ENCODE data around the gene EIF1B. TPM values are rescaled to one million over a fixed set of nuclear protein-coding genes. Genes with fewer than 3 reads are reported as not detected.

Gene EIF1B
- total and polyA plus RNA-seq, 10 of the 15 experiments (the other 5 are each of a cell fraction or from before 2014, with no cell fraction given), result 15.4 to 75.6 (median 43.2) TPM

DNA sequence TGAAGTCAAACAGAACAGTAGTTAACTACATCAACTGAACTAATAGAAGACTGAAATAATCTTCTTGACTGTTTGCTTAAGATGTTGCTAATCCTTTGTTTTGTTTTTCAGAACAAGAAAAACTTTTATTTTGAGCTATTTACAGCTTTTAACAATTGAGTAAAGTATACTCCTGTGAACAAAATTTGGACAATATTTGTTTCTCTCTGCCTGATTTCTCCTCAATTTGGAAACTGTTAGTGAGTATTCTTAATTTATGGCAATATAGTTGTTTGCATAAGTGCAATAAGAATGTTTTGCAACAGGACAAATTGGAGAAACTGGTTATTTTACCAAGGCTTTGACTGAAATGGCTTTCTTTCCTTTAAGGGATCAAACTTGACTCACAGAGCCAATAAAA, 41.0 kb downstream of the EIF1B start (continued):
- TF ChIP-seq, protein P1, sequence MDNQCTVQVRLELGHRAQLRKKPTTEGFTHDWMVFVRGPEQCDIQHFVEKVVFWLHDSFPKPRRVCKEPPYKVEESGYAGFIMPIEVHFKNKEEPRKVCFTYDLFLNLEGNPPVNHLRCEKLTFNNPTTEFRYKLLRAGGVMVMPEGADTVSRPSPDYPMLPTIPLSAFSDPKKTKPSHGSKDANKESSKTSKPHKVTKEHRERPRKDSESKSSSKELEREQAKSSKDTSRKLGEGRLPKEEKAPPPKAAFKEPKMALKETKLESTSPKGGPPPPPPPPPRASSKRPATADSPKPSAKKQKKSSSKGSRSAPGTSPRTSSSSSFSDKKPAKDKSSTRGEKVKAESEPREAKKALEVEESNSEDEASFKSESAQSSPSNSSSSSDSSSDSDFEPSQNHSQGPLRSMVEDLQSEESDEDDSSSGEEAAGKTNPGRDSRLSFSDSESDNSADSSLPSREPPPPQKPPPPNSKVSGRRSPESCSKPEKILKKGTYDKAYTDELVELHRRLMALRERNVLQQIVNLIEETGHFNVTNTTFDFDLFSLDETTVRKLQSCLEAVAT (IDR thresholded peaks at IDR 0.05), result no peak
- TF ChIP-seq NFIC (IDR thresholded peaks at IDR 0.05; ENCODE audit: low read depth, low read length) (no peak), JUND (IDR thresholded peaks at IDR 0.05; ENCODE audit: low read depth, low read length) (no peak)

DNA sequence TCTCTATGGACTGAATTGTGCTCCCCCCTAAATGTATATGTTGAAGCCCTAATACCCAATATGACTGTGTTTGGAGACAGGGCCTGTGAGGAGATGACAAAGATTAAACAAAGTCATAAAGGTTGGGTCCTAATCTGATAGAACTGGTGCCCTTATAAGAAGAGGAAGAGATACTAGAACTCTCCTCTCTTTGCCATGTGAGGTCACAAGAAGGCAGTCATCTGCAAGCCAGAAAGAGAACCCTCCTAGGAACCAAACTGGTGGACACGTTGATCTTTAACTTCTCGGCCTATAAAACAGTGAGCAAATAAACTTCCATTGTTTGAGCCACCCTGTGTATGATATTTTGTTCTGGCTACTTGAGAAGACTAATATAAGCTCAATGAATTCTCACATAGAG, 45.9 kb downstream of the EIF1B start:
- no peak for FAIRE-seq
- in situ Hi-C loops (cut with MboI), result no loop called here
- POLR2A ChIA-PET, result no interaction called here

More for the DNA sequence above, 45.9 kb downstream of the EIF1B start:
- H4K20me1 ChIP-seq (ENCODE audit: control insufficient read depth, insufficient read depth), result no peaks in the 10 kb centered on the region
- H3K4me3 ChIP-seq, result no peak overlapping the region
- no TSS peak for BruUV-seq (replicated peaks)
- intact Hi-C loops (cut with micrococcal nuclease; ENCODE audit: unreplicated experiment), result no loop called here
- no peaks in the 10 kb centered on the region for H3K36me3 ChIP-seq (ENCODE audit: control insufficient read depth in 2 of 2, insufficient read depth in 2 of 2, low read length in 1 of 2)
- ChIA-PET RAD21 (ENCODE audit: unreplicated experiment) (no interaction called here), CTCF (no interaction called here), SMC1A (ENCODE audit: uncharacterized antibody, unreplicated experiment) (no interaction called here)
- no peaks in the 10 kb centered on the region for H3K4me1 ChIP-seq (ENCODE audit: control insufficient read depth, insufficient read depth, low read length)
- no peak overlapping the region for H3K27ac ChIP-seq (ENCODE audit: control insufficient read depth, insufficient read depth)
- no peaks in the 10 kb centered on the region for H3K9me3 ChIP-seq (replicated peaks; ENCODE audit: control insufficient read depth, insufficient read depth, low read length)
- WGBS (ENCODE audit: insufficient coverage, insufficient replicate concordance, low lambda C conversion rate, missing lambda C conversion rate), result 43% methylated on average over 2 of the region's 2 CpGs
- no peaks in the 10 kb centered on the region for H3K79me2 ChIP-seq (ENCODE audit: control insufficient read depth, insufficient read depth, low read length)
- no peak overlapping the region for H3K4me2 ChIP-seq (ENCODE audit: control insufficient read depth, insufficient read depth)
- H3K9ac ChIP-seq (ENCODE audit: control insufficient read depth, insufficient read depth, low read length), result no peak overlapping the region
- no peak for DNase-seq (ENCODE audit: low read depth, low spot score)
- H3K27me3 ChIP-seq (replicated peaks in 1 of 2; ENCODE audit: control insufficient read depth in 2 of 2, insufficient read depth in 2 of 2, low read length in 1 of 2), result no peaks in the 10 kb centered on the region
- H2AFZ ChIP-seq (ENCODE audit: control insufficient read depth, low read depth, low read length), result no peak overlapping the region
- ATAC-seq, result no peak
- TF ChIP-seq TARDBP (IDR thresholded peaks at IDR 0.05; ENCODE audit: borderline replicate concordance) (no peak), HCFC1 (IDR thresholded peaks at IDR 0.05; ENCODE audit: low read length) (no peak), RCOR1 (conservative IDR thresholded peaks at IDR 0.05; ENCODE audit: low read depth, low read length) (no peak), IKZF1 (conservative IDR thresholded peaks at IDR 0.05) (no peak)
- TF ChIP-seq, protein P2, sequence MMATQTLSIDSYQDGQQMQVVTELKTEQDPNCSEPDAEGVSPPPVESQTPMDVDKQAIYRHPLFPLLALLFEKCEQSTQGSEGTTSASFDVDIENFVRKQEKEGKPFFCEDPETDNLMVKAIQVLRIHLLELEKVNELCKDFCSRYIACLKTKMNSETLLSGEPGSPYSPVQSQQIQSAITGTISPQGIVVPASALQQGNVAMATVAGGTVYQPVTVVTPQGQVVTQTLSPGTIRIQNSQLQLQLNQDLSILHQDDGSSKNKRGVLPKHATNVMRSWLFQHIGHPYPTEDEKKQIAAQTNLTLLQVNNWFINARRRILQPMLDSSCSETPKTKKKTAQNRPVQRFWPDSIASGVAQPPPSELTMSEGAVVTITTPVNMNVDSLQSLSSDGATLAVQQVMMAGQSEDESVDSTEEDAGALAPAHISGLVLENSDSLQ (IDR thresholded peaks at IDR 0.05), result no peak

All from GM12878 (cell line).